ENCODE data around the gene MAT2B. TPM values are rescaled to one million over a fixed set of nuclear protein-coding genes. Genes with fewer than 3 reads are reported as not detected.

The MAT2B gene
- total RNA-seq, 2 experiments from 2014 or later = 112 to 119 TPM

DNA sequence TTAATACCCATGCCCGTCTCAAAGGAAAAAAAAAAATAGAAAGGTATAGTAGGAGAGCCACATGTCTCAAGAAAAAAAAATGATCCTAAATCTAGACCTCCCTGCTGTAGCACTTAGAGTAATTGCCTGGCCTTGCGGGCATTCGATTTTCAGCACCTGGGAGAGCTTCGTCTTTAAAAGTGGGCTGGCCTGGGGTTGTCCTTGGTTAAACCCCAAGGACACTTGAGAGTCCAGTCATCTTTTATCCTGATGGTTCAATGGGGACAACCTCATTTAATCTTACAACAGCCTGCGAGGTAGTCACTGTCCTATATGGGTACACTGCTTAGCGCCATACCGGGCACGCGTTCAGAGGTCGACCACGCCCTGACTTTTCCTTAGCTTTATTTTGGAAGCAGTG, 60.1 kb downstream of the MAT2B start:
- Mint-ChIP-seq H3K9me3 (no peaks in the 10 kb centered on the region), H3K27me3 (peaks cover 56% of the 10 kb centered on the region), H3K36me3 (ENCODE audit: low read depth) (no peaks in the 10 kb centered on the region), H3K27ac (no peak overlapping the region), H3K4me3 (peak overlapping the region; percentile 63), H3K4me1 (peaks cover 22% of the 10 kb centered on the region)
- POLR2A ChIA-PET = no interaction called here
- CTCF ChIA-PET = interaction anchor here (1.3 to 2.0 kb wide), 3 partner anchors 11 to 938 kb away, joined by 4 to 11 read pairs (median 5); no protein-coding TSS in a partner anchor
- DNase-seq = no peak

- H3K4me3 Mint-ChIP-seq = peak overlapping the region; percentile 63
- no peaks in the 10 kb centered on the region for H3K36me3 Mint-ChIP-seq (ENCODE audit: low read depth)
- H3K9me3 Mint-ChIP-seq = no peaks in the 10 kb centered on the region
- H3K27me3 Mint-ChIP-seq = peaks cover 56% of the 10 kb centered on the region
- H3K27ac Mint-ChIP-seq = no peak overlapping the region
- DNase-seq = peak; percentile 23
- POLR2A ChIA-PET = no interaction called here
- peaks cover 22% of the 10 kb centered on the region for H3K4me1 Mint-ChIP-seq
- CTCF ChIA-PET = interaction anchor here (0.7 to 1.3 kb wide), 3 partner anchors 11 to 938 kb away, joined by 3 to 4 read pairs (median 4); no protein-coding TSS in a partner anchor
Observed at GRCh38 chr5:163565931-163566608, 60.7 kb downstream of the MAT2B start.

DNA sequence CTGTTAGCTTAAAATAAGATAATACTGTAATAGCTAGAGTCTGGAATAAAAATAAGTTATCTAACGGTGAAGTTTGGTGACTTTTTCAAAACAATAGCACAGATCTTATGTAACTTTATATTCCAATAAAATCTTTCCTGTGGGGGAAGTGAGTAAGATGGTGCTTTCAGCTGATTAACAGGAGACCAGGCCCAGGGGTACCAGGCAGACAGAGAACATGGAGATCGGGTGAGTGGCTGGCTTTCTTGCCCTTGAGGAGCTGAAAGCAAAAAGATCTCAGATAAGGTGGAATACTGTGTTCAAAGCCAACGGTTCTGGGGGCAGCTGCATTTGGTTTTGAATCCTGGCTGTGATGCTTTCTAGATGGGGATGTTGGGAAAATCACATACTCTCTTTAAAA, 61.3 kb downstream of the MAT2B start:
- DNase-seq = no peak
- ChIA-PET POLR2A (no interaction called here), CTCF (interaction anchor here (0.5 to 1.0 kb wide), 3 partner anchors 24 to 938 kb away, joined by 3 to 4 read pairs (median 3); no protein-coding TSS in a partner anchor)
- no peak overlapping the region for H3K4me3 Mint-ChIP-seq
- H3K9me3 Mint-ChIP-seq = no peaks in the 10 kb centered on the region
- H3K36me3 Mint-ChIP-seq (ENCODE audit: low read depth) = no peaks in the 10 kb centered on the region
- no peak overlapping the region for H3K27ac Mint-ChIP-seq
- H3K27me3 Mint-ChIP-seq = peaks cover 56% of the 10 kb centered on the region
- H3K4me1 Mint-ChIP-seq = peaks cover 22% of the 10 kb centered on the region

DNA sequence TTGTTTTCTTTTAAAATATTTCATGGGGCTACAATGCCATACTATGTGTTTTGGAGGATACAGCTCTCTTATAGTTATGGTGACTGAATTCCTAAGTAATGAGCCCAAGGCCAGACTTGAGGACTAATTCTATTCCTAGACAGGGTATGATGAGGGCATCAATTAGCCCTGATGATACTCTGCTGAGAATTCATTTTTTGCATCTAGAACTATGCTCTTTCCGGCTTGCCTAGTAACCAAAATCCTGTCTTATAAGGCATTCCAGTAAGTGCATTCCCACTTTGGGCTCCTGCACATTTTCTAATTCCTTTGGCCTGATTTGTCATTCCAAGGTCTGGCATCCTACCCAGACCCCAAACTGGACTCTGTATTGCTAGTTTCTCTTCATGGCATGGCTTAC, 62.4 kb downstream of the MAT2B start:
- ChIA-PET CTCF (interaction anchor here (0.5 kb wide), 1 partner anchor 163 kb away, joined by 3 read pairs; no protein-coding TSS in a partner anchor), POLR2A (no interaction called here)
- Mint-ChIP-seq H3K36me3 (ENCODE audit: low read depth) (no peaks in the 10 kb centered on the region), H3K9me3 (no peaks in the 10 kb centered on the region), H3K27ac (no peak overlapping the region), H3K4me1 (peaks cover 22% of the 10 kb centered on the region), H3K27me3 (peaks cover 51% of the 10 kb centered on the region), H3K4me3 (no peak overlapping the region)
- DNase-seq = no peak

Other genes starting within 250 kb of the MAT2B start
- 100 to 1,000 TPM; 143 to 154 TPM for gene CCNG1, start 68.0 kb upstream of the MAT2B start, total RNA-seq
- gene NUDCD2, start 45.5 kb upstream of the MAT2B start, total RNA-seq = 10 to 100 TPM; 36.0 to 39.3 TPM
- gene HMMR, start 45.0 kb upstream of the MAT2B start, total RNA-seq = 10 to 100 TPM; 74.7 to 75.7 TPM